SKM-1 (cell line): Measurements from ENCODE around the gene CGB3.
"Not testable (repeated sequence)": the region's sequence is repeated elsewhere in the genome, so short reads cannot be mapped to it uniquely, and the experiment has no call there.

ENCODE experiments used
- DNase-seq: peaks from one replicate; lab custom pipeline; 2025; ENCODE audit not compliant: unreplicated experiment; lab: John Stamatoyannopoulos, UW

CGB3 gene

DNA sequence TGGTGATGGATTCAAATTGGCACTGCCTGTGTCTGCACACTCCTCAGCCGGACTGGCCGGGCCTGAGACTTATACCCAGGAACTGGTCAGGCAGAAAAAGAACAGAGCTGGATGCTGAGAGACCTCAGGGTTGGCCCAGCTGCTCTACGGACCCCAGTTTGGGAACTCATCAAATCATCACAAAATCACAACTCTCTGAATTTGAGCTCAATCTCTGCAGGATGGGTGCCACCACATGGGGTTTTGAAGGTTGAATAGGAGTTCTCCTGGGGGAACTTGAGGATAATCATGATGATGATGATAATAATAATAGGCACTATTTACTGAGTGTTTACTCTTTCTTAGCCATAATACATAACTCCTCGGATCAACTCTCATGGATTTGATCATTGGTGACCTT is 18.5 kb upstream of the CGB3 start:
- not testable (repeated sequence) for DNase-seq

DNA sequence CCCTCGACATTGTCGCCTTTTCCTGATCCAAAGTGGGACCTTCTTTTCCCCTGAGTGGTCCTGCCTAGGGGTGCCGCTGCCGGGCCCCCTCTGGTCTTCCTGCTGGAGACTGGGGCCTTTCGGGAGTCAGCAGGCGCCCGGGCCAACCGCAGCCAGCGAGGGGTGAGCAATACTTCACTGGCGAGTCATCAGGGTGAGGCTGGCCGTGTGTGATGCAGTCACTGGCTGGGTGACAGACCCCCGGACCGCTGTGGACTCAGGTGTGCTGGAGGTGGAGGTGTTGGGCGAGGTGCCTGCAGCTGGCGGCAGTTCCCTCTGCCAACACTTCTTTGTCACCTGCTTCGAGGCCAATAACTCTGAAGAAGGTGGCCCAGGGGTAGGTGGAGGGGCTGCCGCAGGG is 18.0 kb upstream of the CGB3 start:
- no peak for DNase-seq

- not testable (repeated sequence) for DNase-seq
Measured at GRCh38 chr19:49039736-49040135, 15.6 kb upstream of the CGB3 start.

DNA sequence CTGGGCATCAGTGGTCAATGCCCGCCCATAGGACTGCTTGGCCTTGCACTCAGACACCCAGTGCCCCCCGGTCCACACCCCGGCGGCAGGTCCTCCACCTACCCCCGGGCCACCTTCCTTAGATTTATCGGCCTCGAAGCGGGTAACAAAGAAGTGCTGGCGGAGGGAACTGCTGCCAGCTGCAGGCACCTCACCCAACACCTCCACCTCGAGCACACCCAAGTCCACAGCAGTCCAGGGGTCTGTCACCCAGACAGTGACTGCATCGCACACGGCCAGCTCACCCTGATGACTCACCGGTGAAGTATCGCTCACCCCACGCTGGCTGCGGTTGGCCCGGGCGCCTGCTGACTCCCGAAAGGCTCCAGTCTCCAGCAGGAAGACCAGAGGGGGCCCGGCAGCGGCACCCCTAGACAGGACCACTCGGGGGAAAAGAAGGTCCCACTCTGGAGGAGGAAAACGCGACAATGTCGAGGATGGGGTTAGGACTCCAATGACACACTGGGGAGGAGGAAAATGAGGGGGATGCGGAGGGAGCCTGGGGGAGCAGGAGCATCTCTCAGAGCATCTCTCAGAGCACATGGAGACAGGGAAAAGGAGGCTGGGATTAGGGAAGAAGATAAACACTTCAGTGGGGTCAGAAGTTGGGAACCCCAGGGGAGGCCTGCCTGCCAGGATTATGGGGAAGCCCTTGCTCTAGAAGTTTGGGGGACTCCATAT is 14.6 kb upstream of the CGB3 start:
- not testable (repeated sequence) for DNase-seq

GRCh38 chr19:49038111-49038510 is 14.0 kb upstream of the CGB3 start:
- not testable (repeated sequence) for DNase-seq

- DNase-seq = not testable (repeated sequence)
Measured at GRCh38 chr19:49036815-49037214, 12.7 kb upstream of the CGB3 start, which contains the start of gene CGB1. TSS of gene CGB1 (minus strand) at chr19:49036895. CDS start at chr19:49036711, 184 bp downstream.

DNA sequence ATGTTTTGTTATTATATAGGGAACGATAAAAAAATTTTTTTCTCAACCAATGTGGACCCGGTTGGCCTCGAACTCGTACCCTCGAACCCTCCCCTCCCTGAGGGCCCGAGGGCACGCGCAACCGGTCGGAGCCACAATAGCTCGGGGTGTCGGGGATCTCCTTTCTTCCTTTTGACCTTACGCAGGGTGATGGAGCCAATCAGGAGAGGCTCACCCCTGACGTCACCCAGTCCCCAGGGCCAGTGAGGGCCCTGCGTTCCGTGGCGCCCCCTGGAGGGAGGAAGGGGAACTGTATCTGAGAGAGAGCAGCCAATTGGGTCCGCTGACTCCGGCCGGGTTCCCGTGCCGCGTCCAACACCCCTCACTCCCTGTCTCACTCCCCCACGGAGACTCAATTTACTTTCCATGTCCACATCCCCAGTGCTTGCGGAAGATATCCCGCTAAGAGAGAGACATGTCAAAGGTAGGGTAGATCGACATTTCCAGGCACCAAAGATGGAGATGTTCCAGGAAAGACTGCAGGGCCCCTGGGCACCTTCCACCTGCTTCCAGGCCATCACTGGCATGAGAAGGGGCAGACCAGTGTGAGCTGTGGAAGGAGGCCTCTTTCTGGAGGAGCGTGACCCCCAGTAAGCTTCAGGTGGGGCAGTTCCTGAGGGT is 7.6 kb upstream of the CGB3 start, which contains the start of gene CGB2:
TSS of gene CGB2 (plus strand) at position 249 of the 660 bp plus-strand sequence. CDS start at position 455, 206 bp downstream.
- DNase-seq = not testable (repeated sequence)

- DNase-seq = not testable (repeated sequence)
Measured at GRCh38 chr19:49030323-49030722, 6.2 kb upstream of the CGB3 start.

DNA sequence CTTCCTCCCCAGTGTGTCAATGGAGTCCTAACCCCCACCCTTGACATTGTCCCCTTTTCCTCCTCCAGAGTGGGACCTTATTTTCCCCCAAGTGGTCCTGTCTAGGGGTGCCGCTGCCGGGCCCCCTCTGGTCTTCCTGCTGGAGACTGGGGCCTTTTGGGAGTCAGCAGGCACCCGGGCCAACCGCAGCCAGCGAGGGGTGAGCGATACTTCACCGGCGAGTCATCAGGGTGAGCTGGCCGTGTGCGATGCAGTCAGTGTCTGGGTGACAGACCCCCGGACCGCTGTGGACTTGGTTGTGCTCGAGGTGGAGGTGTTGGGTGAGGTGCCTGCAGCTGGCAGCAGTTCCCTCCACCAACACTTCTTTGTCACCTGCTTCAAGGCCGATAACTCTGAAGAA is 5.6 kb upstream of the CGB3 start:
- DNase-seq = not testable (repeated sequence)

DNA sequence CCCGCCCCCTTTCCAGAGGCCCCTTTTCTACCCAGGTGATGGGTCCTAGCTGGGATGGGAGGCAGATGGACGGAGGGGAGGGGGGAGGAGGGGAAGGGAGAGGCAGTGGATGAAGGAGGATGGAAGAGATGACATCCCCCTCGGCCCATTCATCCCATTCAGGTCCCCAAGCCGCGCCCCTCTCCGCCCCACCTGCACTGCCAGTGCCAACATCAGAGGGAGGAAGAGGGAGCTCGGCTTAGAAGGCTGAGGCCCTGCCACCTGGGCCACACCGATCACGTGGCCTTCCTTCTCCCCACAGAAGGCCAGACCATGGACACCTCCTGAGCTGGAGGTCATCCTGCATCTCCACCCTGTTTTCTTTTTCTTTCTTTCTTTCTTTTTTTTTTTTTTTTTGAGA is 4.6 kb upstream of the CGB3 start:
- not testable (repeated sequence) for DNase-seq

GRCh38 chr19:49025599-49025998 is 1.5 kb upstream of the CGB3 start:
- not testable (repeated sequence) for DNase-seq

DNA sequence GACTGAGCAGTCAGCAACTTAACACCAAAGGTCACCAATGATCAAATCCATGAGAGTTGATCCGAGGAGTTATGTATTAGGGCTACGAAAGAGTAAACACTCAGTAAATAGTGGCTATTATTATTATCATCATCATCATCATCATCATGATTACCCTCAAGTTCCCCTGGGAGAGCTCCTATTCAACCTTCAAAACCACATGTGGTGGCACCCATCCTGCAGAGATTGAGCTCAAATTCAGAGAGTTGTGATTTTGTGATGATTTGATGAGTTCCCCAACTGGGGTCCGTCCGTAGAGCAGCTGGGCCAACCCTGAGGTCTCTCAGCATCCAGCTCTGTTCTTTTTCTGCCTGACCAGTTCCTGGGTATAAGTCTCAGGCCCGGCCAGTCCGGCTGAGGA is 955 bp upstream of the CGB3 start:
- not testable (repeated sequence) for DNase-seq

GRCh38 chr19:49022116-49022515 is 2.0 kb downstream of the CGB3 start:
- DNase-seq = no peak

DNA sequence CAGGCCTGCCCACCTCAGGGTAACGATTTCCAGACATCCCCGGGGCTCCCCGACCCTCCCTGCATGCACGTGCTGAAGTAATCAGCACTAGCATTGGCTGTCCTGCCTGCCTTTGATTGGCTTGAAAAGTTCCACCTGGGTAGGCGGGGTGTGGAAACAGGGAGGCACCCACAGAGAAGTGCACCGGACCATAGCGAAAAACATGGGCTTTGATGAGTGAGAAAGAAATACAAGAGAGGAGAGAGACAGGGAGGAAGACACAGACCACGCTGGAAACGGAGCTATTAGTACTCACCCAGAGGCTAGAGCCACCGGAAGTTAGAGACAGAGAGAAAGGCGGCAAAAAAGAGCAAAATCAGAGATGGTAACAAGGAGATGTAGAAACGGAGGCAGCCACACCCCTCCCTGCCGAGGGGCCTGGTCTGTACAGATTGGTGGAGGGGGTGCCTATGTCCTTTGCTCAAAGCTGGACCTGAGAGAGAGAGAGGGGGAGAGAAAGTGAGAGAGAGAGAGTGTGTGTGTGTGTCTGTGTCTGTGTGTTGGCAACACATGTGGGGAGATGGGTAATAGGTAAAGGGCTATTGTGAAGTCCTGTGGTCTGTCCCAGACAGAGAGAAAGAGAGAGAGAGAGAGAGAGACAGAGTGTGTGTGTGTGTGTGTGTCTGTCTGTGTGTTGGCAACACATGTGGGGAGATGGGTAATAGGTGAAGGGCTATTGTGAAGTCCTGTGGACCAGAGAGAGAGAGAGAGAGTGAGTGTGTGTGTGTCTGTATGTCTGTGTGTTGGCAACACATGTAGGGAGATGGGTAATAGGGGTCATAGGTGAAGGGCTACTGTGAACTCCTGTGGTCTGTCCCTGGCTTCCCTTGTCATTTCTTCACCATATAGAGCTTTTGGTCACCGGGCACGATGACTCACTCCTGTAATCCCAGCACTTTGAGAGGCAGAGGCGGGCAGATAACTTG is 2.9 kb downstream of the CGB3 start:
- DNase-seq = no peak

- DNase-seq = no peak
Measured at GRCh38 chr19:49020342-49020741, 3.8 kb downstream of the CGB3 start.

DNA sequence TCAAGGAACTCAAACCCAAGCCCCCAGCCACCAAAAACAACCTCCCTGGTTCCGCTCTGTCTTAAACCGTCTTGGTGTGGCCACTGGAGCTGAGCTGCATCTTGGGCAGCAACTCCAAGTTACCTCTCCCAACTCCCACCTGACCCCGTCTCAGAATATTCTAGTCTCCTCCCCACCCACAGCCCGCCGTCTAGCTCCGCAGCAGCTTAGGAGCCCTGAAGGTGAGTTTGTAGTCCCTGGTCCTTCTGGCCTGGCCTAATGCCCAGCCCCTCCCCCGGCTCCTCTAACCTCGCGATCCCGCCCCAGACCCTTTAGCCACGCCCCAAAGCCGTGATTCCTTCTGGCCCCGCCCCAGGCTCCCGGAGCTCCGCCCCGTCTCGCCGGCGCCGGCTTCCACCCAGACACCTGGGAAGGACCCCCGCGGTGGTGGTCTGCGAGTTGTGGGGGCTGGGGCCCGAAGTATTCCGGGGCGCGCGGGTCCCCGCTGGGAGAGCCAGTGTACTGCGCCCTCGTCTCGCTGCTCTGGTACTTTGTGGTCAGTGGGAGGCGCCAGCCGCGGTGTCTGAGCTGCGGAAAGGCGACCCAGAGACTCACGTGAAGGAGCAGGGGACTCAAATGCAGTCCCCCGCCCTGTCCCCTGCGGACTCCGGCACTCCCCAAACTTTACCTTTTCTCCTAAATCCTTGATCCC is 4.7 kb downstream of the CGB3 start:
- no peak for DNase-seq

DNA sequence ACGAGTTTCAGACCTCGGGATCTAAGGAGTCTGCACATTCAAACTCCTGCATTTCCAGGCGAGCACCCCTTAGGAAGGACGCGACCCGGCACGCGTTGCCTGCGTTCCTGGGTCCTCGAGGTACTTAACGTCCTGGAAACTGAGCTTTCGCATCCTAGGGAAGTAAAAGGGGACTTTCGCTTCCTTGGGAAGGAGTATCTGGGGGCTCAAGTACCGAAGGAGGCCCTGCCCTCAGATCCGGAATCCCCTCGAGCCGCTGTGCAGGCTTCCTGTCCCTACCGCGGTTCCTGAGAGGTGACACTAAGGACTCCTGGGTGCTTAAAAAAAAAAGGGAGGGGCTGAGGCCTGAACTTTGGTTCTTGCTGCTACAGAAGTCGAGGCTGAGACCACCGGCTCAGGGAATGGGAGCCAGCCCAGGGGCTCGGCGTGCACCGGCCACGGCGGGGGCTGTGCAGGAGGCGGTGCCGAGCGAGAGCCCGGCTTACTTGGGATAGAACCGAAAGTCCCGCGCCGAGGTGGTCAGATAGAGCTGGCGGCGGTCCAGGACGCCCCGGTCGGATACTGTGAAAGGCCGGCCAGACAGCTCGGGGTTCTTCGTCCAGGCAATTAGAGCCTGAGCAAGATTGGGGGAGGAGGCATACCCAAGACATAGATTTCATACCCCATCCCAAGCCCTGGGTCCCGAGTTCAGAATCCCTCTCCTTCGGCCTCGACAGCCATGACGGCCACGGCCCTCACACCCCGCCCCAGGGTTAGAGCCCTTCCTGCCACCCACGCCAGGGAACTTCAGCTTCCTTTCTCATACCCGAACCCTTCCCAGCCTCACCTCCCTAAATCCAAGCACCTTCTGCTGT is 5.5 kb downstream of the CGB3 start:
- DNase-seq = not testable (repeated sequence)

DNA sequence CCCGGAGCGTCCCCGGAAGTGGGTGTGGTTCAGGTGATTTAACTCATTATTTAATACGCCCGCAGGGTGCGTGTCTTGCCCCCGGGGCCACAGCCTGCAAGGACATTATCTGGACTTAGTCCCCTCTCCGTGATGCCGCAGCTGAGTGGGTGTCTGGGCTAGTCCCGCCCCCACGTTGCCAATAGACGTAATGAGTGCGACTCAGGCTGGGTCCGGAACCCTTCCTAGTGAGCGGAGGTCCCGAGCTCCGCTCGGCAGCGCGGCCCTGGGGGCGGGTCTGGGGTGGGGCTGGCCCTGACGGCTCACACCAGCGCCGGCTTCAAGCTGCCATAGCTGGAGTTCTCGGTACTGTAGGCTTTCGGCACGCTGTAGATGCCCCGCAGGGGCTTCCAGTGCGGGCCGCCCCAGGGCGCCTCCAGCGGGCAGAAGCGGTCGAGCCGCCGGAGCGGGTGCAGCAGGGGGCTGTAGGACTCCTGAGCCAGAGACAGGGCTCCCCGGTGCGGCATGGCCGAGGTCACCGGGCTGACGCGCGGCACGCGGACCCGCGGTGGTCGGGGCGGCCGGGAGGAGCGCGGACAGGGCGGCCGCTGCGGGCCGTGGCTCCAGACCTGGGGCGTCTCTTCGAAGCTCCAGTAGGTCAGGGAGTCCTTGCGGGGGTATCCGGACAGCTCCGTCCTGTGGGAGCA is 6.3 kb downstream of the CGB3 start:
- DNase-seq = no peak

DNA sequence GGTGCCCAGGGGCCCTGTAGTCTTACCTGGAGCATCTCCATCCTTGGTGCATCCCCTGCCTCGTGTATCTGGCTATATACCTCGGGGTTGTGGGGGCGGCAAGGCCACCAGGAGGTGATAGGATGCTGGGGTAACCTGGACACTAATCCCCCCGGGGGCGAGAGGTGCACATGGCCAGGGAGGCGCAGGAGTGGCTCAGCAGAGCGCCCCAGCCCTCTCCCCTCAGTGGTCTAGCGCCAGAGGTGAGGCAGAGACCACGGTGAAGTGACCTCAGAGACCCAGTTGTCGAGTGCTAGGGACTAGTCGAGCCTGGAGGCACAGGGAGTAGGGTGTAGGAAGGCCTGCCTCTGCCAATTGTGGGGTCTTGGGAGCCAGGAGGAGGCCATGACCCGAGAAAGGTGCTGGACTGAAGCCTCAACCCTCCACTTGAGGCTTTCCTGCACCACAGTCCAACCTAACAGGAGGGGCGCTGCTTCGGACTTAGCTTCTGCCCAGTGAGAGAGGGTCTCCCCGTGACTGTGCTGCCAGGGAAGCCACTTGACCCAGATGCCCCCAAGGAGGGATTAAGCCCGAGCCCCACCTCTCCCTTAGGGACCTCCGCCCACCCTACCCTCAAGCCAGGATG is 7.0 kb downstream of the CGB3 start, which contains the start of gene LHB:
TSS of gene LHB (minus strand) at position 51 of the 625 bp plus-strand sequence. CDS start at position 41, 10 bp downstream.
- no peak for DNase-seq
